K562 (cell line): ENCODE results near the gene PRICKLE2. TPM values are rescaled to one million over a fixed set of nuclear protein-coding genes. Genes with fewer than 3 reads are reported as not detected.
A peak's percentile ranks its signal among the peaks of the same experiment; 100 is the strongest.

ENCODE experiments used
- ATAC-seq: fragments of 200-7000 bp; cut with Tn5 transposase; 3 replicates; pipeline ENCODE4 v1.9.1; 2020; ENCODE audit warnings: moderate library complexity
- BruUV-seq: library from RNA; stranded (reverse); fragments of 400-500 nt; replicated peaks from 2 replicates; lab custom pipeline; 2021; lab: Mats Ljungman, UMichigan
- CTCF ChIA-PET: fragments of 300-600 bp; formaldehyde crosslinking; extraction: SDS; loops from one replicate; lab custom pipeline; 2021; ENCODE audit warnings: low intra/inter-chr PET ratio; lab: Yijun Ruan, JAX
- POLR2A ChIA-PET: fragments of 300-600, 350-650 bp; sonication (Branson Sonifier 250); formaldehyde crosslinking; extraction: SDS; loops from one replicate; lab custom pipeline; 2021; ENCODE audit warnings: antibody characterized with exemption, inconsistent platforms; lab: Yijun Ruan, JAX
- DNase-seq, 4 experiments: peaks; one replicate each; pipeline versions ENCODE4 v3.0.0 to v3.0.0-alpha.2; 2011 to 2018; ENCODE audit warnings: low spot score in 3 of 4, mixed read lengths in 3 of 4; ENCODE audit errors: extremely low read depth in 1 of 4
- FAIRE-seq: peaks from 2 replicates; lab custom pipeline; 2011; peaks lifted over from hg19 to GRCh38; lab: Jason Lieb, UNC
- H2AFZ ChIP-seq: 2 replicates; pipeline ENCODE4 v1.6.0; 2011; ENCODE audit warnings: low read depth, low read length, control low read depth, inconsistent platforms
- H3K27ac ChIP-seq: fragments of 200-600 bp; 3 replicates; pipeline ENCODE4 v1.8.0; 2011; ENCODE audit warnings: low read depth, mild to moderate bottlenecking, control low read depth, inconsistent platforms, low read length, moderate library complexity, mixed read lengths; ENCODE audit errors: extremely low read depth
- H3K27me3 ChIP-seq, 2 experiments: fragments of 300-600 bp in 1 of 2; 2 replicates in 1 of 2; 3 replicates in 1 of 2; pipeline versions ENCODE4 v1.6.0 to v1.8.0; 2011; ENCODE audit warnings: inconsistent platforms in 2 of 2, low read length in 2 of 2, mild to moderate bottlenecking in 1 of 2, mixed read lengths in 1 of 2, moderate library complexity in 1 of 2; ENCODE audit not compliant: control insufficient read depth in 2 of 2, insufficient read depth in 2 of 2
- H3K36me3 ChIP-seq: fragments of 300-600 bp; 3 replicates; pipeline ENCODE4 v1.8.0; 2011; ENCODE audit warnings: mild to moderate bottlenecking, low read length, inconsistent platforms; ENCODE audit not compliant: control insufficient read depth, insufficient read depth
- H3K4me1 ChIP-seq, 2 experiments: fragments of 200-600 bp in 1 of 2; replicated peaks in 1 of 2; 2 replicates in 1 of 2; 3 replicates in 1 of 2; pipeline versions ENCODE4 v1.5.1 to v1.8.0; 2011; ENCODE audit warnings: inconsistent platforms in 2 of 2, low read length in 2 of 2, mild to moderate bottlenecking in 1 of 2, mixed read lengths in 1 of 2, moderate library complexity in 1 of 2; ENCODE audit not compliant: control insufficient read depth in 2 of 2, insufficient read depth in 2 of 2
- H3K4me2 ChIP-seq: 2 replicates; pipeline ENCODE4 v1.6.1; 2011; ENCODE audit warnings: low read length, control low read depth, inconsistent platforms, mixed read lengths; ENCODE audit not compliant: insufficient read depth
- H3K4me3 ChIP-seq: fragments of 200-600 bp; sonication (generic), shearing (Covaris generic); 2 replicates; pipeline ENCODE4 v1.5.1; 2016; ENCODE audit warnings: control low read depth, inconsistent platforms
- H3K79me2 ChIP-seq: fragments of 200-600 bp; 3 replicates; pipeline ENCODE4 v1.8.0; 2011; ENCODE audit warnings: low read length, inconsistent platforms; ENCODE audit not compliant: control insufficient read depth, insufficient read depth
- H3K9ac ChIP-seq, 2 experiments: 2 replicates each; pipeline versions ENCODE4 v1.6.0 to v1.6.1; 2011; ENCODE audit warnings: low read depth in 2 of 2, low read length in 2 of 2, control low read depth in 1 of 2, inconsistent platforms in 1 of 2, mild to moderate bottlenecking in 1 of 2, mixed read lengths in 1 of 2; ENCODE audit not compliant: insufficient read depth in 1 of 2
- H3K9me1 ChIP-seq: one replicate; pipeline ENCODE4 v1.6.0; 2011; ENCODE audit warnings: inconsistent platforms, mild to moderate bottlenecking, low read length, moderate library complexity; ENCODE audit not compliant: control insufficient read depth, insufficient read depth
- H3K9me3 ChIP-seq: replicated peaks from 2 replicates; pipeline ENCODE4 v1.5.1; 2011; ENCODE audit warnings: low read depth, low read length, inconsistent platforms; ENCODE audit not compliant: control insufficient read depth, insufficient read depth
- H4K20me1 ChIP-seq: replicated peaks from 2 replicates; pipeline ENCODE4 v1.6.1; 2011; ENCODE audit warnings: low read length, inconsistent platforms, mixed read lengths; ENCODE audit not compliant: control insufficient read depth, insufficient read depth
- WGBS: fragments of 100-300 bp; shearing (Covaris generic); methylation state at CpG from one replicate; pipeline ENCODE4 v1.1.6; 2016; ENCODE audit warnings: low coverage, mixed read lengths; ENCODE audit not compliant: insufficient coverage; ENCODE audit errors: missing lambda C conversion rate; 5-methylcytosine and 5-hydroxymethylcytosine counted together
- in situ Hi-C: fragments of 300-500 bp; cut with MboI; formaldehyde crosslinking; loops from 4 replicates; pipeline ENCODE4 v1.15.0; 2018; ENCODE audit warnings: inconsistent platforms, mixed read lengths
- intact Hi-C: fragments of 100-400 bp; cut with micrococcal nuclease; formaldehyde crosslinking; loops from 2 replicates; pipeline ENCODE4 v1.14.2; 2022
- polyA plus RNA-seq, 8 experiments: library from polyadenylated mRNA; depleted of rRNA in 4 of 8; stranded (reverse) in 5 of 8; unstranded in 3 of 8; fragments of >200 nt; fragmentation: Nextera tagmentation in 2 of 8; fragmentation: Illumina TruSeq in 1 of 8; extraction: Ambion mirVana in 2 of 8; extraction: Trizol in 1 of 8; gene quantifications; 2 replicates each; pipeline versions ENCODE4 v1.2.1 to v1.2.3, GENCODE V29; 2011 to 2014; ENCODE audit warnings: inconsistent platforms in 1 of 8, missing spikeins in 1 of 8
- total RNA-seq, 7 experiments: library from RNA; depleted of rRNA in 6 of 7; stranded (reverse); fragments of >200 nt in 6 of 7; fragmentation: Illumina TruSeq in 2 of 7; extraction: Trizol in 2 of 7; gene quantifications; 2 replicates each; pipeline versions ENCODE4 v1.2.1 to v1.2.3, GENCODE V29; 2011 to 2021; ENCODE audit warnings: low replicate concordance in 1 of 7
- TF ChIP-seq, protein P1 (sequence below): sonication (generic); formaldehyde crosslinking; IDR thresholded peaks from 2 replicates; pipeline ENCODE4 v1.8.1; 2022; ENCODE audit warnings: missing genetic modification reagents
- TF ChIP-seq, protein P2 (sequence below), 3 experiments: fragments of 200-800 bp in 1 of 3; fragments of 250-450 bp in 1 of 3; fragments of 450-650 bp in 1 of 3; sonication (Bioruptor Pico) in 1 of 3; sonication (Bioruptor generic) in 1 of 3; formaldehyde crosslinking in 1 of 3; IDR thresholded peaks; 2 replicates each; pipeline versions ENCODE4 v1.6.1 to v1.8.0; 2016 to 2022; ENCODE audit warnings: mild to moderate bottlenecking in 2 of 3, missing genetic modification characterization in 2 of 3, missing compliant biosample characterization in 1 of 3, moderate library complexity in 1 of 3

The PRICKLE2 gene
- total and polyA plus RNA-seq, 9 of the 15 experiments (the other 6 are each of a cell fraction or from before 2014, with no cell fraction given): 0.07 to 0.09 TPM; not detected in 7

DNA sequence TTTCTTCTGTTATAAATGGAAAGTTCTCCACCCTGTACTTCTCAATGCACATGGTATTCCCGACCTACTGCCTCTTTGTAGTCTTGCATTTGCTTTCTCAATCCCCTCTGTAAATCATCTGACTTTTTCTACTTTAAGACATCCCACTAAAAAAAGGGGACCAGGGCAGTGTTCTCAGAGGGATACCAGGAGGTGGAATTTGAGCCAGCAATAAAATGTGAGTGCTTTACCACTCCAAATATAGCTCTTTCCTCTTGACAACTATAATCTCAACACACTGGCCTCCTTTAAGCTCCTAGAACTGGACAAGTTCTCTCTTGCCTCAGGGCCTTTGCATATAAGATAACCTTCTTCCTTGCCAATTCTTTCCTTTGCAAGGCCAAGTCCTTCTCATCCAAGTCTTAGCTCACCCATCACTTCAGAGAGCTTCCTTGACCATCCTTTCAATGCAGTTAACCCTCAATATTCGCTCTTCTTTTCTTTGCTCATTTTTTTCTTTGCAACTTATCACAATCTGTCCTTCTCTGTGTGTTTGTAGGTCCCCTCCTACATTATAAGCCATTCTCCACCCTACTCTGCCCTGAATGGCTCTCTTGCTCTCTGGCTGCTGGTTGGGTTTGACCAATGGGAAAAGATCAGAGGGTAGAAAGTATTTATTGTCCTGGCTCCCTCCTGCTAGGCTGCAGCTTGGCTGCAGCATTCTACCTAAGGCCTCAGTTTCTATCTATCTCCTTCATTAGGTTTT, 93.4 kb downstream of the PRICKLE2 start:
- CTCF ChIA-PET: no interaction called here

More for the DNA sequence above, 93.4 kb downstream of the PRICKLE2 start:
- H3K27ac ChIP-seq: no peak overlapping the region
- H3K9me3 ChIP-seq: no peaks in the 10 kb centered on the region
- intact Hi-C loops (no loop called here), in situ Hi-C loops (no loop called here)
- no peaks in the 10 kb centered on the region; the same call in 1 of the 2 replicates for H4K20me1 ChIP-seq
- no peak overlapping the region for H3K4me3 ChIP-seq
- no peaks in the 10 kb centered on the region for H3K9me1 ChIP-seq
- H3K79me2 ChIP-seq: no peaks in the 10 kb centered on the region
- 0% methylated on average over 2 of the region's 2 CpGs for WGBS
- BruUV-seq: no TSS peak
- H3K27me3 ChIP-seq: peaks cover 0 to 8% of the 10 kb centered on the region in 2 experiments; a peak in 1 of 5 replicates
- ATAC-seq (no peak), DNase-seq (no peak)
- no peak overlapping the region for H3K9ac ChIP-seq
- H3K36me3 ChIP-seq: no peaks in the 10 kb centered on the region
- TF ChIP-seq, protein P1, sequence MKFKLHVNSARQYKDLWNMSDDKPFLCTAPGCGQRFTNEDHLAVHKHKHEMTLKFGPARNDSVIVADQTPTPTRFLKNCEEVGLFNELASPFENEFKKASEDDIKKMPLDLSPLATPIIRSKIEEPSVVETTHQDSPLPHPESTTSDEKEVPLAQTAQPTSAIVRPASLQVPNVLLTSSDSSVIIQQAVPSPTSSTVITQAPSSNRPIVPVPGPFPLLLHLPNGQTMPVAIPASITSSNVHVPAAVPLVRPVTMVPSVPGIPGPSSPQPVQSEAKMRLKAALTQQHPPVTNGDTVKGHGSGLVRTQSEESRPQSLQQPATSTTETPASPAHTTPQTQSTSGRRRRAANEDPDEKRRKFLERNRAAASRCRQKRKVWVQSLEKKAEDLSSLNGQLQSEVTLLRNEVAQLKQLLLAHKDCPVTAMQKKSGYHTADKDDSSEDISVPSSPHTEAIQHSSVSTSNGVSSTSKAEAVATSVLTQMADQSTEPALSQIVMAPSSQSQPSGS: no peak
- TF ChIP-seq, protein P2, sequence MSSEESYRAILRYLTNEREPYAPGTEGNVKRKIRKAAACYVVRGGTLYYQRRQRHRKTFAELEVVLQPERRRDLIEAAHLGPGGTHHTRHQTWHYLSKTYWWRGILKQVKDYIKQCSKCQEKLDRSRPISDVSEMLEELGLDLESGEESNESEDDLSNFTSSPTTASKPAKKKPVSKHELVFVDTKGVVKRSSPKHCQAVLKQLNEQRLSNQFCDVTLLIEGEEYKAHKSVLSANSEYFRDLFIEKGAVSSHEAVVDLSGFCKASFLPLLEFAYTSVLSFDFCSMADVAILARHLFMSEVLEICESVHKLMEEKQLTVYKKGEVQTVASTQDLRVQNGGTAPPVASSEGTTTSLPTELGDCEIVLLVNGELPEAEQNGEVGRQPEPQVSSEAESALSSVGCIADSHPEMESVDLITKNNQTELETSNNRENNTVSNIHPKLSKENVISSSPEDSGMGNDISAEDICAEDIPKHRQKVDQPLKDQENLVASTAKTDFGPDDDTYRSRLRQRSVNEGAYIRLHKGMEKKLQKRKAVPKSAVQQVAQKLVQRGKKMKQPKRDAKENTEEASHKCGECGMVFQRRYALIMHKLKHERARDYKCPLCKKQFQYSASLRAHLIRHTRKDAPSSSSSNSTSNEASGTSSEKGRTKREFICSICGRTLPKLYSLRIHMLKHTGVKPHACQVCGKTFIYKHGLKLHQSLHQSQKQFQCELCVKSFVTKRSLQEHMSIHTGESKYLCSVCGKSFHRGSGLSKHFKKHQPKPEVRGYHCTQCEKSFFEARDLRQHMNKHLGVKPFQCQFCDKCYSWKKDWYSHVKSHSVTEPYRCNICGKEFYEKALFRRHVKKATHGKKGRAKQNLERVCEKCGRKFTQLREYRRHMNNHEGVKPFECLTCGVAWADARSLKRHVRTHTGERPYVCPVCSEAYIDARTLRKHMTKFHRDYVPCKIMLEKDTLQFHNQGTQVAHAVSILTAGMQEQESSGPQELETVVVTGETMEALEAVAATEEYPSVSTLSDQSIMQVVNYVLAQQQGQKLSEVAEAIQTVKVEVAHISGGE (CRISPR knock-in tag; IDR thresholded peaks at IDR 0.05): peak in 1 of 3 experiments; percentile 69; a peak in 1 of 6 replicates
- TF ChIP-seq, all 486 proteins: peak for 1
- no peak overlapping the region for H2AFZ ChIP-seq
- POLR2A ChIA-PET: no interaction called here
- no peaks in the 10 kb centered on the region for H3K4me1 ChIP-seq
- no peak for FAIRE-seq
- H3K4me2 ChIP-seq: no peak overlapping the region
